Loucy (cell line): ENCODE results near the gene MPND.

ENCODE experiments used
- EZH2phosphoT487 ChIP-seq: fragments of 200-600 bp; IDR thresholded peaks from 2 replicates; pipeline ENCODE4 v1.6.1; 2018; ENCODE audit warnings: antibody characterized with exemption, mild to moderate bottlenecking, moderate library complexity, borderline replicate concordance
- TF ChIP-seq, protein P1 (sequence below): fragments of 200-600 bp; sonication (generic); conservative IDR thresholded peaks from 2 replicates; pipeline ENCODE4 v1.5.1; 2014; ENCODE audit warnings: mild to moderate bottlenecking, antibody characterized with exemption, low read length

DNA sequence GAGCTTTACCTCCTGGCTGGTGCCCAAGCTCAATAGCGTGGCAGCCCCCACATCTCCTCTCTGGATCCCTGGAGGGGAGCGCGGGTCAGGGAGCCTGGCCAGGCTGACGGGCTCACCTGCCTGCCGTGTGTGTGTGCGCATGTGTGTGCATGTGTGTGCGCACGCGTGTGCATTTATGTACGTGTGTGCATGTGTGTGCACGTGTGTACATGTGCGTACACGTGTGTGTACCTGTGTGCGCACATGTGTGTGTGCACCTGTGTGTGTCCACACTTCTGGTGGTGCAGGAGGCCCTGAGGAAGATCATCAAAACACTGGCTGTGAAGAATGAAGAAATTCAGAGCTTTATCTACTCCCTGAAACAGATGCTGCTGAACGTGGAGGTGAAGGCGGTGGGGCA lies 37.7 kb upstream of the MPND start:
- TF ChIP-seq, protein P1, sequence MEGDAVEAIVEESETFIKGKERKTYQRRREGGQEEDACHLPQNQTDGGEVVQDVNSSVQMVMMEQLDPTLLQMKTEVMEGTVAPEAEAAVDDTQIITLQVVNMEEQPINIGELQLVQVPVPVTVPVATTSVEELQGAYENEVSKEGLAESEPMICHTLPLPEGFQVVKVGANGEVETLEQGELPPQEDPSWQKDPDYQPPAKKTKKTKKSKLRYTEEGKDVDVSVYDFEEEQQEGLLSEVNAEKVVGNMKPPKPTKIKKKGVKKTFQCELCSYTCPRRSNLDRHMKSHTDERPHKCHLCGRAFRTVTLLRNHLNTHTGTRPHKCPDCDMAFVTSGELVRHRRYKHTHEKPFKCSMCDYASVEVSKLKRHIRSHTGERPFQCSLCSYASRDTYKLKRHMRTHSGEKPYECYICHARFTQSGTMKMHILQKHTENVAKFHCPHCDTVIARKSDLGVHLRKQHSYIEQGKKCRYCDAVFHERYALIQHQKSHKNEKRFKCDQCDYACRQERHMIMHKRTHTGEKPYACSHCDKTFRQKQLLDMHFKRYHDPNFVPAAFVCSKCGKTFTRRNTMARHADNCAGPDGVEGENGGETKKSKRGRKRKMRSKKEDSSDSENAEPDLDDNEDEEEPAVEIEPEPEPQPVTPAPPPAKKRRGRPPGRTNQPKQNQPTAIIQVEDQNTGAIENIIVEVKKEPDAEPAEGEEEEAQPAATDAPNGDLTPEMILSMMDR, result no peak
- no peak for TF ChIP-seq EZH2phosphoT487
